Astrocyte (in vitro differentiated cells and primary cell): ENCODE results near the gene GABRP. TPM values are rescaled to one million over a fixed set of nuclear protein-coding genes. Genes with fewer than 3 reads are reported as not detected.

ENCODE experiments used
- DNase-seq: peaks from one replicate; pipeline ENCODE4 v3.0.0-alpha.2; 2010; ENCODE audit warnings: low read depth
- FAIRE-seq: peaks from 2 replicates; lab custom pipeline; 2011; peaks lifted over from hg19 to GRCh38; lab: Jason Lieb, UNC
- H2AFZ ChIP-seq: 2 replicates; pipeline ENCODE4 v1.6.0; 2012; ENCODE audit warnings: low read depth, low read length, inconsistent platforms
- H3K27ac ChIP-seq: 2 replicates; pipeline ENCODE4 v1.5.1; 2011; ENCODE audit warnings: low read depth, low read length, inconsistent platforms
- H3K27me3 ChIP-seq: 2 replicates; pipeline ENCODE4 v1.6.0; 2011; ENCODE audit warnings: low read length, inconsistent platforms; ENCODE audit not compliant: insufficient read depth
- H3K36me3 ChIP-seq: 2 replicates; pipeline ENCODE4 v1.5.1; 2011; ENCODE audit warnings: low read length, inconsistent platforms; ENCODE audit not compliant: insufficient read depth
- H3K4me1 ChIP-seq: 2 replicates; pipeline ENCODE4 v1.5.1; 2011; ENCODE audit warnings: low read length, inconsistent platforms; ENCODE audit not compliant: insufficient read depth
- H3K4me2 ChIP-seq: 2 replicates; pipeline ENCODE4 v1.6.0; 2012; ENCODE audit warnings: low read length, inconsistent platforms
- H3K4me3 ChIP-seq: 2 replicates; pipeline ENCODE4 v1.5.1; 2011; ENCODE audit warnings: low read depth, mild to moderate bottlenecking, low read length, inconsistent platforms; ENCODE audit not compliant: insufficient read depth
- H3K79me2 ChIP-seq: 2 replicates; pipeline ENCODE4 v1.6.0; 2012; ENCODE audit warnings: mild to moderate bottlenecking, low read length, inconsistent platforms; ENCODE audit not compliant: insufficient read depth
- H3K9ac ChIP-seq: 2 replicates; pipeline ENCODE4 v1.6.0; 2012; ENCODE audit warnings: mild to moderate bottlenecking, low read length, inconsistent platforms
- H3K9me3 ChIP-seq: 2 replicates; pipeline ENCODE4 v1.5.1; 2012; ENCODE audit warnings: low read depth, mild to moderate bottlenecking, low read length, inconsistent platforms; ENCODE audit not compliant: insufficient read depth
- H4K20me1 ChIP-seq: 2 replicates; pipeline ENCODE4 v1.6.0; 2012; ENCODE audit warnings: low read length, inconsistent platforms; ENCODE audit not compliant: insufficient read depth
- H3K27ac Mint-ChIP-seq: one replicate; pipeline ENCODE4 v1.8.0; 2021; ENCODE audit warnings: mild to moderate bottlenecking, mixed read lengths; ENCODE audit not compliant: unreplicated experiment
- H3K27me3 Mint-ChIP-seq: one replicate; pipeline ENCODE4 v1.8.0; 2021; ENCODE audit warnings: low read depth, mixed read lengths; ENCODE audit not compliant: unreplicated experiment
- H3K36me3 Mint-ChIP-seq: one replicate; pipeline ENCODE4 v1.8.0; 2021; ENCODE audit warnings: low read depth, mixed read lengths; ENCODE audit not compliant: unreplicated experiment
- H3K4me1 Mint-ChIP-seq: one replicate; pipeline ENCODE4 v1.8.0; 2021; ENCODE audit warnings: low read depth, mixed read lengths; ENCODE audit not compliant: unreplicated experiment
- H3K4me3 Mint-ChIP-seq: one replicate; pipeline ENCODE4 v1.8.0; 2021; ENCODE audit warnings: mild to moderate bottlenecking, moderate library complexity, mixed read lengths; ENCODE audit not compliant: unreplicated experiment
- H3K9me3 Mint-ChIP-seq: one replicate; pipeline ENCODE4 v1.8.0; 2021; ENCODE audit warnings: mild to moderate bottlenecking, mixed read lengths; ENCODE audit not compliant: unreplicated experiment
- EZH2 ChIP-seq: IDR thresholded peaks from 2 replicates; pipeline ENCODE4 v1.6.1; 2012; ENCODE audit warnings: mild to moderate bottlenecking, low read length, inconsistent platforms; ENCODE audit not compliant: insufficient read depth
- total RNA-seq: library from RNA; stranded (reverse); gene quantifications from 2 replicates; pipeline ENCODE4 v1.2.1, GENCODE V29; 2021
- TF ChIP-seq, protein P1 (sequence below): IDR thresholded peaks from 2 replicates; pipeline ENCODE4 v1.5.1; 2011; ENCODE audit warnings: low read depth, mild to moderate bottlenecking, inconsistent platforms, low read length, moderate library complexity; ENCODE audit not compliant: insufficient read depth

Gene GABRP
- total RNA-seq, 1 donor from 2014 or later: 0.45 TPM

DNA sequence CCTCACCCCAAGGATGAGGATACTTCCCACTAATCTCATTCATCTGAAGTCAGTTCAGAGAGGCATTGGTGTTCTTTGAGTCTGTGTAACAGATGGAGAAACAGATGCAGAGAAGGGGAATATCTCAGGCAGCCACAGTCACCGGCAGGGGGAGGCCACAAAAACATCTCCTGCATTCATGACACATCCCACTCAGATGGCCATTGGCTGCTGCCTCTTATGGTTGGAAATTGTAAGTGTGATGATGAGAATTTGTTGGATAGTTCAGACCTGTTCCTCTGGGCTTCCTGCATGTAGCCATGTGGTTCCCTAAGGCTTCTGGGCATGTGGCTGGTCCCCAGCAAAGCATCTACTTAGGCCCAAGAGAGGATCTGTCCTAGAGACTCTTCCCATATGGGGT is 45.9 kb upstream of the GABRP start:
- DNase-seq (no peak), FAIRE-seq (no peak)
- H3K4me2 ChIP-seq: no peak overlapping the region

GRCh38 chr5:170738840-170739239 is 44.7 kb upstream of the GABRP start:
- peaks cover 5% of the 10 kb centered on the region for H3K9me3 ChIP-seq
- H3K27me3 ChIP-seq: no peaks in the 10 kb centered on the region
- peaks cover 22% of the 10 kb centered on the region for H3K27me3 Mint-ChIP-seq
- TF ChIP-seq, protein P1, sequence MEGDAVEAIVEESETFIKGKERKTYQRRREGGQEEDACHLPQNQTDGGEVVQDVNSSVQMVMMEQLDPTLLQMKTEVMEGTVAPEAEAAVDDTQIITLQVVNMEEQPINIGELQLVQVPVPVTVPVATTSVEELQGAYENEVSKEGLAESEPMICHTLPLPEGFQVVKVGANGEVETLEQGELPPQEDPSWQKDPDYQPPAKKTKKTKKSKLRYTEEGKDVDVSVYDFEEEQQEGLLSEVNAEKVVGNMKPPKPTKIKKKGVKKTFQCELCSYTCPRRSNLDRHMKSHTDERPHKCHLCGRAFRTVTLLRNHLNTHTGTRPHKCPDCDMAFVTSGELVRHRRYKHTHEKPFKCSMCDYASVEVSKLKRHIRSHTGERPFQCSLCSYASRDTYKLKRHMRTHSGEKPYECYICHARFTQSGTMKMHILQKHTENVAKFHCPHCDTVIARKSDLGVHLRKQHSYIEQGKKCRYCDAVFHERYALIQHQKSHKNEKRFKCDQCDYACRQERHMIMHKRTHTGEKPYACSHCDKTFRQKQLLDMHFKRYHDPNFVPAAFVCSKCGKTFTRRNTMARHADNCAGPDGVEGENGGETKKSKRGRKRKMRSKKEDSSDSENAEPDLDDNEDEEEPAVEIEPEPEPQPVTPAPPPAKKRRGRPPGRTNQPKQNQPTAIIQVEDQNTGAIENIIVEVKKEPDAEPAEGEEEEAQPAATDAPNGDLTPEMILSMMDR: no peak
- TF ChIP-seq EZH2: no peak
- H2AFZ ChIP-seq: no peak overlapping the region
- H4K20me1 ChIP-seq: no peaks in the 10 kb centered on the region
- H3K27ac ChIP-seq: no peak overlapping the region
- no peak for FAIRE-seq
- H3K4me1 ChIP-seq: no peaks in the 10 kb centered on the region
- no peak overlapping the region for H3K27ac Mint-ChIP-seq
- no peak overlapping the region for H3K4me3 Mint-ChIP-seq
- no peaks in the 10 kb centered on the region for H3K79me2 ChIP-seq
- H3K4me2 ChIP-seq: no peak overlapping the region
- no peaks in the 10 kb centered on the region for H3K36me3 ChIP-seq
- no peak for DNase-seq
- H3K9ac ChIP-seq: no peak overlapping the region
- H3K36me3 Mint-ChIP-seq: no peaks in the 10 kb centered on the region
- H3K4me3 ChIP-seq: no peak overlapping the region
- no peaks in the 10 kb centered on the region for H3K4me1 Mint-ChIP-seq
- H3K9me3 Mint-ChIP-seq: peaks cover 17% of the 10 kb centered on the region

More for the DNA sequence above, 45.9 kb upstream of the GABRP start:
- no peak overlapping the region for H3K4me3 ChIP-seq
- H3K9ac ChIP-seq: no peak overlapping the region
- no peaks in the 10 kb centered on the region for H3K79me2 ChIP-seq
- Mint-ChIP-seq H3K4me1 (no peaks in the 10 kb centered on the region), H3K27me3 (peaks cover 22% of the 10 kb centered on the region), H3K9me3 (peaks cover 19% of the 10 kb centered on the region), H3K27ac (no peak overlapping the region), H3K36me3 (no peaks in the 10 kb centered on the region), H3K4me3 (no peak overlapping the region)
- TF ChIP-seq, protein P1: no peak
- no peak for TF ChIP-seq EZH2
- H3K27me3 ChIP-seq: no peaks in the 10 kb centered on the region
- no peak overlapping the region for H3K27ac ChIP-seq
- H3K9me3 ChIP-seq: peaks cover 5% of the 10 kb centered on the region
- no peaks in the 10 kb centered on the region for H3K36me3 ChIP-seq
- no peaks in the 10 kb centered on the region for H4K20me1 ChIP-seq
- H2AFZ ChIP-seq: no peak overlapping the region
- no peaks in the 10 kb centered on the region for H3K4me1 ChIP-seq

- no peaks in the 10 kb centered on the region for H3K79me2 ChIP-seq
- H3K4me2 ChIP-seq: no peak overlapping the region
- no peak for TF ChIP-seq EZH2
- TF ChIP-seq, protein P1: no peak
- FAIRE-seq: no peak
- H3K36me3 ChIP-seq: no peaks in the 10 kb centered on the region
- H3K4me3 ChIP-seq: no peak overlapping the region
- H3K9me3 ChIP-seq: peaks cover 5% of the 10 kb centered on the region
- Mint-ChIP-seq H3K4me3 (no peak overlapping the region), H3K27me3 (peaks cover 25% of the 10 kb centered on the region), H3K4me1 (no peaks in the 10 kb centered on the region), H3K36me3 (no peaks in the 10 kb centered on the region), H3K9me3 (peaks cover 17% of the 10 kb centered on the region), H3K27ac (no peak overlapping the region)
- no peak overlapping the region for H2AFZ ChIP-seq
- H4K20me1 ChIP-seq: no peaks in the 10 kb centered on the region
- no peak overlapping the region for H3K9ac ChIP-seq
- no peaks in the 10 kb centered on the region for H3K27me3 ChIP-seq
- no peak overlapping the region for H3K27ac ChIP-seq
- no peaks in the 10 kb centered on the region for H3K4me1 ChIP-seq
- DNase-seq: no peak
These were observed 44.1 kb upstream of the GABRP start for GRCh38 chr5:170739446-170739845.
